Testis (tissue), 3 donors: ENCODE measurements around the gene MRS2. TPM values are rescaled to one million over a fixed set of nuclear protein-coding genes. Genes with fewer than 3 reads are reported as not detected.
"Not testable (repeated sequence)": the region's sequence is repeated elsewhere in the genome, so short reads cannot be mapped to it uniquely, and the experiment has no call there.

ENCODE experiments used
- DNase-seq: peaks from one replicate; pipeline ENCODE4 v3.0.0-alpha.2; 2019
- H3K27ac ChIP-seq, 2 donors: fragments of 200-600 bp; sonication (generic); one replicate each; pipeline ENCODE4 v1.5.1; 2019
- H3K27me3 ChIP-seq: fragments of 200-600 bp; sonication (generic); one replicate; pipeline ENCODE4 v1.5.1; 2019
- H3K36me3 ChIP-seq: fragments of 200-600 bp; sonication (generic); one replicate; pipeline ENCODE4 v1.5.1; 2017; ENCODE audit warnings: low read depth; ENCODE audit errors: missing control alignments
- H3K4me1 ChIP-seq: fragments of 200-600 bp; sonication (generic); one replicate; pipeline ENCODE4 v1.5.1; 2019
- H3K4me3 ChIP-seq, 2 donors: fragments of 200-600 bp; sonication (generic); one replicate each; pipeline ENCODE4 v1.5.1; 2017 to 2019
- H3K9me3 ChIP-seq: fragments of 200-600 bp; sonication (generic); one replicate; pipeline ENCODE4 v1.5.1; 2017
- CTCF ChIP-seq, 3 experiments: fragments of 450-650 bp in 2 of 3; fragments of 200-600 bp in 1 of 3; sonication (generic) in 1 of 3; IDR thresholded peaks; one replicate each; pipeline ENCODE4 v1.5.1; 2016 to 2019; ENCODE audit warnings: antibody characterized with exemption in 3 of 3, mild to moderate bottlenecking in 2 of 3, moderate library complexity in 1 of 3
- POLR2A ChIP-seq: fragments of 450-650 bp; IDR thresholded peaks from one replicate; pipeline ENCODE4 v1.6.1; 2017; ENCODE audit warnings: antibody characterized with exemption, mild to moderate bottlenecking, moderate library complexity
- WGBS, 2 donors: methylation state at CpG; one replicate each; pipeline ENCODE4 v1.1.5; 2018; 5-methylcytosine and 5-hydroxymethylcytosine counted together
- intact Hi-C: fragments of 100-400 bp; cut with DNase I; formaldehyde crosslinking; loops from one replicate; pipeline ENCODE4 v1.15.1; 2023; ENCODE audit warnings: low total_unique reads
- polyA plus RNA-seq: library from polyadenylated mRNA; stranded (reverse); fragments of 350-450 nt; fragmentation: Illumina TruSeq; extraction: RNeasy Lipid Tissue Mini Kit (QIAGEN cat#74804); gene quantifications from one replicate; pipeline ENCODE4 v1.2.3, GENCODE V29; 2014; ENCODE audit warnings: low read depth, low replicate concordance; ENCODE audit not compliant: insufficient read depth
- total RNA-seq, 2 donors: library from RNA; depleted of rRNA; stranded (reverse); fragments of >200 nt; gene quantifications; one replicate each; pipeline ENCODE4 v1.2.3, GENCODE V29; 2016

The MRS2 gene
- total and polyA plus RNA-seq, 3 donors from 2014 or later = 16.6 to 27.6 (median 27.2) TPM

- H3K27ac ChIP-seq = no peak within 1 kb of the TSS
Observed at GRCh38 chr6:24357336-24358218, 45.2 kb upstream of the MRS2 start, which contains the start of gene DCDC2. TSS of gene DCDC2 (minus strand) at chr6:24358059. CDS start at chr6:24357750, 309 bp downstream.

GRCh38 chr6:24358219-24358821 lies 44.4 kb upstream of the MRS2 start:
- Histone ChIP-seq H3K27ac (no peak overlapping the region), H3K4me3 (peak overlapping the region; percentile 38 to 41), H3K9me3 (no peaks in the 10 kb centered on the region), H3K36me3 (no peaks in the 10 kb centered on the region), H3K27me3 (no peaks in the 10 kb centered on the region), H3K4me1 (peaks cover 8% of the 10 kb centered on the region)
- intact Hi-C loops = no loop called here
- 39 to 47% methylated on average over 12 of the region's 12 CpGs for WGBS, 2 donors
- TF ChIP-seq POLR2A (no peak), CTCF (IDR thresholded peaks at IDR 0.05) (no peak)
- DNase-seq = no peak

More at GRCh38 chr6:24357336-24358218, 45.2 kb upstream of the MRS2 start, which contains the start of gene DCDC2:
- WGBS, 2 donors = 4 to 5% methylated on average over 27 to 61 of the region's 61 CpGs
- Histone ChIP-seq H3K4me1 (peaks cover 8% of the 10 kb centered on the region), H3K27me3 (no peaks in the 10 kb centered on the region), H3K36me3 (no peaks in the 10 kb centered on the region), H3K9me3 (no peaks in the 10 kb centered on the region), H3K4me3 (peak within 1 kb of the TSS; percentile 38 to 41)
- intact Hi-C loops = no loop called here
- no peak for TF ChIP-seq POLR2A
- no peak for TF ChIP-seq CTCF (IDR thresholded peaks at IDR 0.05)
- peak; percentile 64 for DNase-seq

- intact Hi-C loops = no loop called here
- H3K36me3 ChIP-seq = no peaks in the 10 kb centered on the region
- no peaks in the 10 kb centered on the region for H3K9me3 ChIP-seq
- peak; percentile 52 to 75 (median 56) for TF ChIP-seq CTCF (IDR thresholded peaks at IDR 0.05)
- no peak for TF ChIP-seq POLR2A
- H3K27ac ChIP-seq = peak overlapping the region in 1 of 2 donors; percentile 36
- 5 to 9% methylated on average over 33 to 51 of the region's 55 CpGs for WGBS, 2 donors
- H3K27me3 ChIP-seq = no peaks in the 10 kb centered on the region
- H3K4me3 ChIP-seq = peak overlapping the region; percentile 46 to 62
- peak; percentile 83 for DNase-seq
- peaks cover 8% of the 10 kb centered on the region for H3K4me1 ChIP-seq
Observed at GRCh38 chr6:24359640-24360454, 42.9 kb upstream of the MRS2 start.

- H3K9me3 ChIP-seq, DNase-seq, intact Hi-C loops, H3K27me3 ChIP-seq, H3K4me3 ChIP-seq, H3K4me1 ChIP-seq, H3K27ac ChIP-seq, H3K36me3 ChIP-seq: not testable (repeated sequence)
- 88 to 93% methylated on average over 5 of the region's 5 CpGs for WGBS, 2 donors
Observed at GRCh38 chr6:24362363-24362762, 40.4 kb upstream of the MRS2 start.

GRCh38 chr6:24365103-24365633 lies 37.6 kb upstream of the MRS2 start:
- intact Hi-C loops, H3K27me3 ChIP-seq, H3K27ac ChIP-seq, H3K4me3 ChIP-seq, H3K9me3 ChIP-seq, DNase-seq, H3K36me3 ChIP-seq, H3K4me1 ChIP-seq: not testable (repeated sequence)
- 81 to 83% methylated on average over 8 of the region's 8 CpGs for WGBS, 2 donors
